Liver (tissue), 9 donors: Measurements from ENCODE around the gene TIMM13. TPM values are rescaled to one million over a fixed set of nuclear protein-coding genes. Genes with fewer than 3 reads are reported as not detected.

Experiments used
- DNase-seq: peaks from one replicate; pipeline ENCODE4 v3.0.0-alpha.2; 2017; ENCODE audit warnings: low spot score
- H3K27ac ChIP-seq, 2 donors: one replicate each; pipeline ENCODE4 v1.7.0; 2013; ENCODE audit warnings: inconsistent platforms in 2 of 2, low read length in 2 of 2, control low read depth in 1 of 2, low read depth in 1 of 2, mild to moderate bottlenecking in 1 of 2
- H3K27me3 ChIP-seq, 4 donors: one replicate each; pipeline versions ENCODE4 v1.6.1 to v1.7.0; 2013; ENCODE audit warnings: low read length in 3 of 4, inconsistent platforms in 1 of 4, mild to moderate bottlenecking in 1 of 4, moderate library complexity in 1 of 4; ENCODE audit not compliant: control insufficient read depth in 4 of 4, insufficient read depth in 4 of 4
- H3K36me3 ChIP-seq, 4 donors: one replicate each; pipeline versions ENCODE4 v1.6.1 to v1.7.0; 2013; ENCODE audit warnings: low read length in 3 of 4, mild to moderate bottlenecking in 3 of 4, low read depth in 1 of 4, moderate library complexity in 1 of 4; ENCODE audit not compliant: control insufficient read depth in 4 of 4, insufficient read depth in 3 of 4
- H3K4me1 ChIP-seq, 4 donors: one replicate each; pipeline versions ENCODE4 v1.6.1 to v1.7.0; 2013; ENCODE audit warnings: low read length in 3 of 4, mild to moderate bottlenecking in 3 of 4, moderate library complexity in 1 of 4; ENCODE audit not compliant: control insufficient read depth in 4 of 4, insufficient read depth in 4 of 4
- H3K4me3 ChIP-seq, 3 donors: one replicate each; pipeline versions ENCODE4 v1.6.1 to v1.7.0; 2013; ENCODE audit warnings: low read length in 3 of 3, control low read depth in 1 of 3, low read depth in 1 of 3, mild to moderate bottlenecking in 1 of 3
- H3K9ac ChIP-seq, 2 donors: one replicate each; pipeline ENCODE4 v1.7.0; 2013; ENCODE audit warnings: low read length in 2 of 2, mild to moderate bottlenecking in 2 of 2, moderate library complexity in 2 of 2, control low read depth in 1 of 2, low read depth in 1 of 2
- H3K9me3 ChIP-seq, 4 donors: one replicate each; pipeline versions ENCODE4 v1.6.1 to v1.7.0; 2013; ENCODE audit warnings: low read length in 3 of 4; ENCODE audit not compliant: control insufficient read depth in 4 of 4
- ATF3 ChIP-seq: IDR thresholded peaks from 2 replicates; pipeline ENCODE4 v1.6.1; 2016; ENCODE audit warnings: antibody characterized with exemption
- CTCF ChIP-seq: fragments of 150-350 bp; IDR thresholded peaks from 2 replicates; pipeline ENCODE4 v1.5.1; 2017; ENCODE audit warnings: improper control_type of control experiment, low read depth, low read length; ENCODE audit not compliant: missing input control
- EGR1 ChIP-seq, 2 donors: IDR thresholded peaks; 2 replicates each; pipeline ENCODE4 v1.6.1; 2016 to 2018; ENCODE audit warnings: antibody characterized with exemption in 2 of 2, low read depth in 2 of 2
- FOXA1 ChIP-seq: IDR thresholded peaks from 2 replicates; pipeline ENCODE4 v1.6.1; 2016; ENCODE audit warnings: antibody characterized with exemption
- FOXA2 ChIP-seq: IDR thresholded peaks from 2 replicates; pipeline ENCODE4 v1.6.1; 2016; ENCODE audit warnings: antibody characterized with exemption
- GABPA ChIP-seq, 2 donors: IDR thresholded peaks in 1 of 2; conservative IDR thresholded peaks in 1 of 2; 2 replicates each; pipeline ENCODE4 v1.6.1; 2016; ENCODE audit warnings: antibody characterized with exemption in 2 of 2, mild to moderate bottlenecking in 1 of 2, moderate library complexity in 1 of 2
- HNF4A ChIP-seq, 2 donors: conservative IDR thresholded peaks; 2 replicates each; pipeline ENCODE4 v1.6.1; 2016; ENCODE audit warnings: antibody characterized with exemption in 2 of 2, mild to moderate bottlenecking in 2 of 2
- HNF4G ChIP-seq: IDR thresholded peaks from 2 replicates; pipeline ENCODE4 v1.6.1; 2016; ENCODE audit warnings: antibody characterized with exemption
- JUND ChIP-seq, 2 donors: IDR thresholded peaks; 2 replicates each; pipeline ENCODE4 v1.6.1; 2016; ENCODE audit warnings: antibody characterized with exemption in 2 of 2
- MAX ChIP-seq: IDR thresholded peaks from 2 replicates; pipeline ENCODE4 v1.6.1; 2016; ENCODE audit warnings: antibody characterized with exemption
- NR2F2 ChIP-seq: IDR thresholded peaks from 2 replicates; pipeline ENCODE4 v1.6.1; 2016; ENCODE audit warnings: antibody characterized with exemption
- RAD21 ChIP-seq, 2 donors: IDR thresholded peaks; 2 replicates each; pipeline ENCODE4 v1.6.1; 2016; ENCODE audit warnings: antibody characterized with exemption in 2 of 2, mild to moderate bottlenecking in 2 of 2
- RXRA ChIP-seq, 2 donors: IDR thresholded peaks; 2 replicates each; pipeline ENCODE4 v1.6.1; 2017 to 2018; ENCODE audit warnings: antibody characterized with exemption in 2 of 2, mild to moderate bottlenecking in 1 of 2
- SP1 ChIP-seq: IDR thresholded peaks from 2 replicates; pipeline ENCODE4 v1.6.1; 2018; ENCODE audit warnings: antibody characterized with exemption, mild to moderate bottlenecking
- TAF1 ChIP-seq: conservative IDR thresholded peaks from 2 replicates; pipeline ENCODE4 v1.6.1; 2016; ENCODE audit warnings: antibody characterized with exemption, mild to moderate bottlenecking
- YY1 ChIP-seq: IDR thresholded peaks from 2 replicates; pipeline ENCODE4 v1.6.1; 2016; ENCODE audit warnings: antibody characterized with exemption, mild to moderate bottlenecking
- WGBS: extraction: QIAGEN DNeasy Blood & Tissue Kit; methylation state at CpG from one replicate; pipeline ENCODE4 v1.1.7; 2013; 5-methylcytosine and 5-hydroxymethylcytosine counted together
- polyA plus RNA-seq, 2 donors: library from polyadenylated mRNA; stranded (reverse) in 1 of 2; unstranded in 1 of 2; fragments of 200-250 nt in 1 of 2; fragments of >200 nt in 1 of 2; fragmentation: Nextera tagmentation in 1 of 2; extraction: Ambion mirVana in 1 of 2; gene quantifications; one replicate each; pipeline versions ENCODE4 v1.2.1 to v1.2.3, GENCODE V29; 2013 to 2015
- total RNA-seq, 2 donors: library from RNA; depleted of rRNA; stranded (reverse); fragments of >200 nt; gene quantifications; one replicate each; pipeline ENCODE4 v1.2.3, GENCODE V29; 2014
- donor health status: healthy.
- donor health status: healthy.
- donor health status: healthy.
- donor health status: healthy.
- donor health status: healthy.

TIMM13 gene
- total and polyA plus RNA-seq, 4 donors, result 21.6 to 137 (median 43.4) TPM

- no peaks in the 10 kb centered on the region for H3K27me3 ChIP-seq
- no peak for DNase-seq
- WGBS, result 39% methylated on average over 37 of the region's 37 CpGs
- TF ChIP-seq HNF4G (no peak), JUND (IDR thresholded peaks at IDR 0.05) (no peak), FOXA2 (no peak), RXRA (IDR thresholded peaks at IDR 0.05) (no peak), EGR1 (IDR thresholded peaks at IDR 0.05; ENCODE audit: low read depth in 2 of 2) (no peak), SP1 (no peak), RAD21 (IDR thresholded peaks at IDR 0.05) (no peak), MAX (no peak), TAF1 (no peak), ATF3 (no peak)
- no peak overlapping the region for H3K4me3 ChIP-seq
- H3K9me3 ChIP-seq, result peaks cover 0 to 5% (median under 1%) of the 10 kb centered on the region in 4 donors
- no peaks in the 10 kb centered on the region for H3K36me3 ChIP-seq
- no peaks in the 10 kb centered on the region for H3K4me1 ChIP-seq
- no peak overlapping the region for H3K27ac ChIP-seq
- no peak overlapping the region for H3K9ac ChIP-seq
Measured at GRCh38 chr19:2385053-2385721, 42.2 kb downstream of the TIMM13 start.

- TF ChIP-seq HNF4A (conservative IDR thresholded peaks at IDR 0.05) (no peak), FOXA1 (no peak), JUND (IDR thresholded peaks at IDR 0.05) (no peak), GABPA (IDR thresholded peaks at IDR 0.05 in 1 of 2, conservative IDR thresholded peaks at IDR 0.05 in 1 of 2) (no peak), SP1 (no peak), FOXA2 (no peak), ATF3 (no peak), RAD21 (IDR thresholded peaks at IDR 0.05) (no peak)
- H3K9ac ChIP-seq, result no peak overlapping the region
- H3K9me3 ChIP-seq, result peaks cover 0 to 5% (median under 1%) of the 10 kb centered on the region in 4 donors
- no peaks in the 10 kb centered on the region for H3K27me3 ChIP-seq
- no peak overlapping the region for H3K4me3 ChIP-seq
- H3K36me3 ChIP-seq, result no peaks in the 10 kb centered on the region
- H3K27ac ChIP-seq, result no peak overlapping the region
- DNase-seq, result no peak
- 85% methylated on average over 13 of the region's 13 CpGs for WGBS
- no peaks in the 10 kb centered on the region for H3K4me1 ChIP-seq
Measured at GRCh38 chr19:2382530-2383222, 44.7 kb downstream of the TIMM13 start.

- H3K9me3 ChIP-seq, result peaks cover 0 to 5% (median under 1%) of the 10 kb centered on the region in 4 donors
- no peak for TF ChIP-seq FOXA2
- TF ChIP-seq TAF1, result no peak
- no peak for TF ChIP-seq NR2F2
- TF ChIP-seq RAD21 (IDR thresholded peaks at IDR 0.05), result no peak
- TF ChIP-seq FOXA1, result no peak
- TF ChIP-seq JUND (IDR thresholded peaks at IDR 0.05), result no peak
- no peak for TF ChIP-seq CTCF
- TF ChIP-seq RXRA (IDR thresholded peaks at IDR 0.05), result no peak
- TF ChIP-seq HNF4G, result no peak
- no peak for TF ChIP-seq YY1
- H3K27me3 ChIP-seq, result no peaks in the 10 kb centered on the region
- H3K4me1 ChIP-seq, result no peaks in the 10 kb centered on the region
- WGBS, result 67% methylated on average over 18 of the region's 18 CpGs
- H3K4me3 ChIP-seq, result no peak overlapping the region
- DNase-seq, result no peak
- no peak overlapping the region for H3K9ac ChIP-seq
- H3K27ac ChIP-seq, result no peak overlapping the region
- H3K36me3 ChIP-seq, result no peaks in the 10 kb centered on the region
Measured at GRCh38 chr19:2381148-2381820, 46.1 kb downstream of the TIMM13 start.
